Hepatocyte (in vitro differentiated cells): ENCODE data around the gene CACNA2D4.

Experiments
- EZH2 ChIP-seq: fragments of 200-600 bp; sonication (generic); IDR thresholded peaks from 2 replicates; pipeline ENCODE4 v1.6.1; 2016; ENCODE audit warnings: antibody characterized with exemption, mild to moderate bottlenecking, borderline replicate concordance
- TF ChIP-seq, protein P1 (sequence below): fragments of 200-600 bp; sonication (generic); IDR thresholded peaks from 2 replicates; pipeline ENCODE4 v1.5.1; 2016; ENCODE audit warnings: antibody characterized with exemption, mild to moderate bottlenecking; ENCODE audit not compliant: poor library complexity

DNA sequence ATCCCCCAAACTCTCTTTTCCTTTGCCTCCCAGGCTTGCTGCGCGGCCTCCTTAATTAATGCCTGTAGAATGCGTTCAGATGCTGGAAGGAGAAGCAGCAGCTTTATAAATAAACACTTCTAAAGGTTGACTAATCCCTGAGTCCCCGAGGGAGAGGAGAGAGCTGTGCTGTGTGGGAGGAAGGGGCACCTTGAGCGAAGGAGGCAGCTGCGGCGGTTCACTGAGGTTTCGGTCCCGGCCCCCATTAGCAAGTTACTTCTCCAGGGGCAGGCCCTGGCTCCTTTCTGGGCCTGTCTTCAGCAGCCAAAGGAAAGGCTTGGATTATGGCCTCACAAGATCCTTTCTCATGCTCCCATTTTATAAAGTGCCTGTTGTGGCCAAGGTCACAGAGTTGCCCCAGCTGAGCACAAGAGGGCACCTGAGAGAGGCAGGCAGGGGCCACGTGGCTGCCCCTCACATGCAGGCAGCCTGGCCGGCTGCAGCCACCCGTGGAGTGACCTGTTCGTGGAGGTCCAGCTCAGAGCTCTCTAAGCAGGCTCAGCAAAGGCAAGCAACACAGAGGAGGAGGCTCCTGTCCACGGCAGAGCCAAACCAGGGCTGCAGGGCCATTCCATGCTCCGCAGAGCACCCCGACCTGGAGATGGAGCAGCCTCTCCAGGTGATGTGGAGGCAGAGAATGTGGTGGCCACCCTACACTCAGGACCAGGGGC, 15.0 kb upstream of the CACNA2D4 start:
- TF ChIP-seq, protein P1, sequence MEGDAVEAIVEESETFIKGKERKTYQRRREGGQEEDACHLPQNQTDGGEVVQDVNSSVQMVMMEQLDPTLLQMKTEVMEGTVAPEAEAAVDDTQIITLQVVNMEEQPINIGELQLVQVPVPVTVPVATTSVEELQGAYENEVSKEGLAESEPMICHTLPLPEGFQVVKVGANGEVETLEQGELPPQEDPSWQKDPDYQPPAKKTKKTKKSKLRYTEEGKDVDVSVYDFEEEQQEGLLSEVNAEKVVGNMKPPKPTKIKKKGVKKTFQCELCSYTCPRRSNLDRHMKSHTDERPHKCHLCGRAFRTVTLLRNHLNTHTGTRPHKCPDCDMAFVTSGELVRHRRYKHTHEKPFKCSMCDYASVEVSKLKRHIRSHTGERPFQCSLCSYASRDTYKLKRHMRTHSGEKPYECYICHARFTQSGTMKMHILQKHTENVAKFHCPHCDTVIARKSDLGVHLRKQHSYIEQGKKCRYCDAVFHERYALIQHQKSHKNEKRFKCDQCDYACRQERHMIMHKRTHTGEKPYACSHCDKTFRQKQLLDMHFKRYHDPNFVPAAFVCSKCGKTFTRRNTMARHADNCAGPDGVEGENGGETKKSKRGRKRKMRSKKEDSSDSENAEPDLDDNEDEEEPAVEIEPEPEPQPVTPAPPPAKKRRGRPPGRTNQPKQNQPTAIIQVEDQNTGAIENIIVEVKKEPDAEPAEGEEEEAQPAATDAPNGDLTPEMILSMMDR, result no peak
- TF ChIP-seq EZH2, result no peak
